Measurements from ENCODE around the gene PCSK6.
"Not testable (repeated sequence)": the region's sequence is repeated elsewhere in the genome, so short reads cannot be mapped to it uniquely, and the experiment has no call there.

PCSK6 gene

DNA sequence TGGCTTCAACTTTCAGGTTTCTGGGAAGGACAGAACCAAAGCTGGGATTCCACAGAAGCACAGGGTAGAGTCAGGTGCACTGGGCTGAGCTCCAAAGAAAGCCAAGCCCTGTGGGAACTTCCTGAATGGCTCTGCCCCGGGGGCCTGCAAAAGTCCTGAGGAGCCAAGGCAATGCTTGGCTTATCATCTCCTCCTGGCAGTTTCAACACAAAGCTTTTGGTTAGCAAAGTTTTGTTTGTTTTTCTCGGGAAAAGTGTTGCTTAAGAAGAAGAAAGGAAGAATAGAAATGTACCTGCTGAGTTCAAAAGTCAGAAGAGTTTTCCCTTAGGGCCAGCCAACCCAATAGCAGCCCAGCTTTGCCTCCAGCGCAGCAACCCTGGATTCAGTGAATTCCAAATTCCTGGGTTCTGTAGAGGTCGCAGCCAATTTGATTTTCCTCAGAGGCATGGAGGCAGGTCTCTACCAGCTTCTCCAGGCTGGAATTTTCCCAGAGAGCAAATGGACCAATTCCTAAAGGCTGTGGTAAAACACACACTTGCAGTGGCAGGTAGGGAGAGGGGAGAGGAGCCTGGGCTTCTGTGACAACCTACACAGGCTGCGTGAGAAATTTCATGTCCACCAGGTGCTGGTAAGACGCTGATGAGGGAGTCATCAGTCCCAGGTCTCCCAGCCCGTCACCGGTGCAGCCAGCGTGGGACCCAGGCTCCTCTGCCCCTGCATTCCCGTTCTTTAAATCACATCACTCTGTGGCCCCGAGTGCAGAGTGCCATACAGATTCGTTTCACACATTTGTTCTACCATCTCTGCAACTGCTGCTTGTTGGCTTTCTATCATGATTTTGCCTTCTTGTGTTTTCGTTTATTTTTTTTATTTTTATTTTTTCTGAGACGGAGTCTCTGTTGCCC, 140.2 kb downstream of the PCSK6 start:
- no peak overlapping the region for H3K4me3 Mint-ChIP-seq
- H3K27ac Mint-ChIP-seq: no peak overlapping the region
- no peaks in the 10 kb centered on the region for H3K36me3 Mint-ChIP-seq
- ATAC-seq: no peak
- H3K9me3 Mint-ChIP-seq: no peaks in the 10 kb centered on the region
- peaks cover 54% of the 10 kb centered on the region for H3K27me3 Mint-ChIP-seq
- H3K4me1 Mint-ChIP-seq: no peaks in the 10 kb centered on the region

- H3K27me3 Mint-ChIP-seq: peaks cover 55% of the 10 kb centered on the region
- H3K4me3 Mint-ChIP-seq: no peak overlapping the region
- no peaks in the 10 kb centered on the region for H3K4me1 Mint-ChIP-seq
- H3K27ac Mint-ChIP-seq: no peak overlapping the region
- no peak for ATAC-seq
- no peaks in the 10 kb centered on the region for H3K36me3 Mint-ChIP-seq
- no peaks in the 10 kb centered on the region for H3K9me3 Mint-ChIP-seq
These were observed 140.9 kb downstream of the PCSK6 start for GRCh38 chr15:101348643-101349042.

GRCh38 chr15:101348015-101348414, 141.5 kb downstream of the PCSK6 start:
- Mint-ChIP-seq H3K27me3 (peaks cover 56% of the 10 kb centered on the region), H3K9me3 (no peaks in the 10 kb centered on the region), H3K27ac (no peak overlapping the region), H3K36me3 (no peaks in the 10 kb centered on the region), H3K4me1 (no peaks in the 10 kb centered on the region), H3K4me3 (no peak overlapping the region)
- no peak for ATAC-seq

- Mint-ChIP-seq H3K4me3 (no peak overlapping the region), H3K9me3 (no peaks in the 10 kb centered on the region), H3K27ac (no peak overlapping the region), H3K4me1 (no peaks in the 10 kb centered on the region), H3K27me3 (peaks cover 56% of the 10 kb centered on the region), H3K36me3 (no peaks in the 10 kb centered on the region)
- ATAC-seq: no peak
These were observed 142.1 kb downstream of the PCSK6 start for GRCh38 chr15:101347454-101347853.

DNA sequence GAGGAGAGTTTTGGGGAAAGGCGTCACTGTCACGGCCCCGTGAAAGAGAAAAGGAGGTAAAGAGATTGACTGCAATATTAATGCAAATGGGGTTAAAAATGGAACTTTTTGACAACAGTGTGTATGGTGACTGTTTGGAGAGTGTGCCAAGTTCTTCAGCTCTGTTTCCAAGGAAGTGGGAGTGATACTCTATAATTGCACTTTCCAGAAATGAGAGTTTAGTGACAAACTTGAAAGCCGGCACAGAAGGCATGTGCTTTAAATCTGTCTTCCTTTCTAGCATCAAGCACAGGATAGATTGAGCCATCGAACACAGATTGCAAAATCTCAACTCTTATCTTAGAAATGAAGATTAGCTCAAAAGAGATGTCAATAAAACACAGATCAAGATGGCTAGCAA, 142.6 kb downstream of the PCSK6 start:
- Mint-ChIP-seq H3K9me3 (no peaks in the 10 kb centered on the region), H3K36me3 (no peaks in the 10 kb centered on the region), H3K4me1 (no peaks in the 10 kb centered on the region), H3K27me3 (peaks cover 56% of the 10 kb centered on the region), H3K27ac (no peak overlapping the region), H3K4me3 (no peak overlapping the region)
- no peak for ATAC-seq

- Mint-ChIP-seq H3K9me3 (peaks cover 5% of the 10 kb centered on the region), H3K36me3 (no peaks in the 10 kb centered on the region), H3K4me3 (no peak overlapping the region), H3K27me3 (peaks cover 30% of the 10 kb centered on the region), H3K4me1 (no peaks in the 10 kb centered on the region), H3K27ac (no peak overlapping the region)
- ATAC-seq: no peak
These were observed 147.5 kb downstream of the PCSK6 start for GRCh38 chr15:101342056-101342455.

DNA sequence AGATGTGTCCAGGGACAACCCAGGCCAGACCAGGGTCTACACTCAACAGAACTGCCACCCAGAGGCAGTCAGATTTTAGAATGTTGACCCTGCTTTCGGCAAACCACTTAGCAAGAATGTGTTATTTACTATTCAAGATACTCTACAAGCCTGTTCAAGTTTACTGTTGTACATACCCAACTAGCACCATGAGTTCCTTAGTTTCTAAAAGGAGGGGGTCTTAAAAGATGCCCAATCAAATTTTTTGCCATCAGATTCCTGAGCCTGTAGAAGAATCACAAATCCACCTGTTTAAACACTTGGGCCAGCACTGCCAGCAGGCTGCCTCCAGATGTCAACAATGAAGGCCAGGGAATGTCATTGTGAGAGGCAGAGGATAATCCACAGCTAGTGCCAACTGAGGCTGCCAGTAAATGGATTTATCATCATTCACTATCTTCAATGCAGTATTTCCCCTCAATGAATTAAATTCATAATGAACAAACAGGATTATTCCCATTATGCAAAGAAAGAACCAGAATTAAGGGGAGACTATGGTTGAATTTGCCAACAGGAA, 150.9 kb downstream of the PCSK6 start:
- Mint-ChIP-seq H3K9me3 (peaks cover 5% of the 10 kb centered on the region), H3K36me3 (no peaks in the 10 kb centered on the region), H3K27ac (no peak overlapping the region), H3K27me3 (peaks cover 4% of the 10 kb centered on the region), H3K4me1 (no peaks in the 10 kb centered on the region), H3K4me3 (no peak overlapping the region)
- ATAC-seq: no peak

GRCh38 chr15:101337976-101338375, 151.5 kb downstream of the PCSK6 start:
- no peak for ATAC-seq
- peaks cover 8% of the 10 kb centered on the region for H3K9me3 Mint-ChIP-seq
- no peaks in the 10 kb centered on the region for H3K4me1 Mint-ChIP-seq
- H3K27ac Mint-ChIP-seq: no peak overlapping the region
- no peak overlapping the region for H3K4me3 Mint-ChIP-seq
- H3K36me3 Mint-ChIP-seq: no peaks in the 10 kb centered on the region
- no peaks in the 10 kb centered on the region for H3K27me3 Mint-ChIP-seq

DNA sequence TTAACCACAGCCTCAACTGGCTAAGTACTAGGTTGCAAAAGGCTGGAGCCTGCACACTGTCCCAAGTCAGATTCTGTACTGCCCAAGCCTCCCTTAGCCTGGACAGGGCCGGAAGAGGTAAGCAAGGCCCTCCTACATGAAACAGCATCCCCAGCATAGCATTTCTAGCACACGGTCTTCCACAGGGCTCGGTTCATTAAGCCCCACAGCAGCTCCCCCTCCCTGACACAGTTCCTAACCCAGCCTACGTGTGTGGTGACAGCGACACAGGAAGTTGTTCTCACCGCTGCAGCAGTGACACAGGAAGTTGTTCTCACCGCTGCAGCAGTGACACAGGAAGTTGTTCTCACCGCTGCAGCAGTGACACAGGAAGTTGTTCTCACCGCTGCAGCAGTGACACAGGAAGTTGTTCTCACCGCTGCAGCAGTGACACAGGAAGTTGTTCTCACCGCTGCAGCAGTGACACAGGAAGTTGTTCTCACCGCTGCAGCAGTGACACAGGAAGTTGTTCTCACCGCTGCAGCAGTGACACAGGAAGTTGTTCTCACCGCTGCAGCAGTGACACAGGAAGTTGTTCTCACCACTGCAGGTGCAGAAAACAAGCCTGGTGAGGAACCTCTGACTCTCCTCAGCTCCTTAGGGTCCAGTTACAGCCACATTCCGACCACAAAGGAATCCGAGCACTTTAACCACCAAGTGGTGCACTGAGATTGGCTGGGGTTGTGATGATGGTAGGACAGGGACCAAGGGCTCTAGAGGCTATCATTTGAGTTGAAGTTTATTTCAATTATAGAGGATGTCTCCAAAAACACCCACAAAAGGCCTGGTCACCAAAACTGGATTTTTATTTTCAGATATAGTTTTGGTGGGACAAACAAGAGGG, 155.4 kb downstream of the PCSK6 start:
- not testable (repeated sequence) for H3K36me3 Mint-ChIP-seq, H3K4me1 Mint-ChIP-seq
- ATAC-seq: peak; percentile 79
- Mint-ChIP-seq H3K4me3 (peak overlapping the region; percentile 63), H3K9me3 (peaks cover 13% of the 10 kb centered on the region), H3K27me3 (peaks cover 14% of the 10 kb centered on the region), H3K27ac (peak overlapping the region; percentile 80)

DNA sequence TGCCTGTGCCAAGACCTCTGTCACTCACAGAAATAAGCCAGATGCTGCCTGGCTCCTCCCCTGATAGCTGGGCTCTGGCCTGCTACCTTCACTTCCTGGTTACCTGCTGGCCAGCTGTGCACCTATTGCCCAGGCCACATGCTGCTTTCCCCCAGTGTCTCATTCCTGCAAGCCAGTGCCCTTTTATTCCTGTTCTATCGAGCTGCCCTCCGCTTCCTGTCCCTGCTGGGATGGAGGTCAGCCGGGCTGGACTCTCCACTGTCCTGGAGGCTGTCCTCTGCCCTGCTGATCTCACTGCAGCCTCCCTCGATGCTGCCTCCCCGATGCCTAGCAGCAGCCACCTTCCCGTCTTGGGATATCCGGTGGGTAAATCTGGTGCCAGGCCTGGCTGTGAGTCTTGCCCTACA, 157.4 kb downstream of the PCSK6 start:
- Mint-ChIP-seq H3K4me3 (no peak overlapping the region), H3K36me3 (no peaks in the 10 kb centered on the region), H3K27ac (no peak overlapping the region), H3K9me3 (peaks cover 10% of the 10 kb centered on the region), H3K4me1 (no peaks in the 10 kb centered on the region), H3K27me3 (peaks cover 33% of the 10 kb centered on the region)
- no peak for ATAC-seq

- Mint-ChIP-seq H3K9me3 (peaks cover 10% of the 10 kb centered on the region), H3K4me3 (no peak overlapping the region)
- ATAC-seq: no peak
These were observed 159.6 kb downstream of the PCSK6 start for GRCh38 chr15:101329867-101330380.

DNA sequence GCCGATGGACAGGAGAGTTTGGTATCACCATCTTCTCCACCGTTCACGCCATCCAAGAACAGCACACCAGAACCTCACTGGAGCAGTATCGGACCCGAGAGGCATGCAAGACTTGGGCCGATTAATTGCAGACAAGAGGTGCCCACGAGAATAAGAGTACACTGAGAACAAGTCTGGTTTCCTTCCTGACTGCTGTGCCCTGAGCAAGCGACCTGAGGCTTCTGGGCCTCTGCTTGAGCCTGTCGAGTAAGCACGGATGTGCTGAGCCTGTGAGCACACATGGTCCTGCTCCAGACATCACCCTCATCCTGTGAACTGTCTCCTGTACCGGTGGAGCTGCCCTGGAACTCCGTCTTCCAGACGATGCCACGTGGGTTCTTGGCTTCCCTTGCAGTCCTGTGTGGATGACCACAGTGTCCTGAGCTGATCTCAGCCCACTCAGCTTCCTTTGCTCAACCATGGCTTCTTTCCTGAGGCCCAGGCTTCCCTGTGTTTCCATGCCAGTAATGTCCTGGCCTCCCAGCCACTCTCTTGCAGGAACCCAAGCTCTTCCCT, 160.1 kb downstream of the PCSK6 start:
- peaks cover 60% of the 10 kb centered on the region for H3K27me3 Mint-ChIP-seq
- ATAC-seq: no peak
- H3K36me3 Mint-ChIP-seq: no peaks in the 10 kb centered on the region
- no peak overlapping the region for H3K4me3 Mint-ChIP-seq
- no peaks in the 10 kb centered on the region for H3K4me1 Mint-ChIP-seq
- peaks cover 10% of the 10 kb centered on the region for H3K9me3 Mint-ChIP-seq
- H3K27ac Mint-ChIP-seq: no peak overlapping the region

More at GRCh38 chr15:101329867-101330380, 159.6 kb downstream of the PCSK6 start:
- H3K27me3 Mint-ChIP-seq: peaks cover 55% of the 10 kb centered on the region
- H3K36me3 Mint-ChIP-seq: no peaks in the 10 kb centered on the region
- no peak overlapping the region for H3K27ac Mint-ChIP-seq
- H3K4me1 Mint-ChIP-seq: no peaks in the 10 kb centered on the region

GRCh38 chr15:101328001-101328400, 161.5 kb downstream of the PCSK6 start:
- Mint-ChIP-seq H3K27ac (no peak overlapping the region), H3K36me3 (no peaks in the 10 kb centered on the region), H3K9me3 (peaks cover 7% of the 10 kb centered on the region), H3K4me1 (no peaks in the 10 kb centered on the region), H3K4me3 (no peak overlapping the region), H3K27me3 (peaks cover 73% of the 10 kb centered on the region)
- ATAC-seq: no peak

- Mint-ChIP-seq H3K36me3 (no peaks in the 10 kb centered on the region), H3K27ac (no peak overlapping the region), H3K27me3 (peaks cover 80% of the 10 kb centered on the region), H3K9me3 (peaks cover 5% of the 10 kb centered on the region), H3K4me1 (no peaks in the 10 kb centered on the region), H3K4me3 (no peak overlapping the region)
- ATAC-seq: no peak
These were observed 162.3 kb downstream of the PCSK6 start for GRCh38 chr15:101327147-101327740.

Measured in stimulated activated memory B cell treated with anti-CD40 and anti-IgM and Interleukin-4, amounts not matched to agents 10 μg/mL and 1 μg/mL and 100 μg/mL, for 72 hours (primary cell).